Measurements from ENCODE around the gene LGI1. TPM values are rescaled to one million over a fixed set of nuclear protein-coding genes. Genes with fewer than 3 reads are reported as not detected.

Gene LGI1
- total and polyA plus RNA-seq, 2 of the 8 experiments (the other 6 are each of a cell fraction or from before 2014, with no cell fraction given), result 0.15 TPM; not detected in 1

DNA sequence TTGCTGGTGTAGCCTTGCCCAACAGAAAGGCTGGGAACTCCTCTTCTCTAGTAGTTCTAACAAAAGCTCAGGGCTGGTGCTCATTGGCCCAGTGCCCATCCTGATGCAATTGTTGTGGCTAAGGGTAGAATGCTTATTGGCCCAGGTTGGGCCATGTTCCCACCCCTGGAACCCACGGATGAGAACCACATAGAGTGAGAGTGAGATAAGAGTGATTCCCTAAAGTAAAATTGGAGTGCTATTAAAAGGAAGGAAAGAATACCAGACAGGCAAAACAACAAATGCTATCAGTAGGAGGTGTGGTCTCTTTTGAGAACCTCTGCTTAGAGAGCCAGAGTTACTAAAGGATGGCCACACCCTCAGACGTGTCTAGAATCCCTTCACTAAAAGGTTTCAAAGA, 49.2 kb downstream of the LGI1 start:
- no peaks in the 10 kb centered on the region for H4K20me1 ChIP-seq (replicated peaks in 1 of 2; ENCODE audit: control insufficient read depth in 1 of 2, insufficient read depth in 2 of 2, low read length in 2 of 2)
- no peak overlapping the region for H2AFZ ChIP-seq (ENCODE audit: low read length)
- no peak overlapping the region for H3K4me3 ChIP-seq (ENCODE audit: extremely low read depth in 1 of 4, insufficient read depth in 2 of 4, low read depth in 3 of 4, low read length in 4 of 4)
- no peak overlapping the region for H2BK120ac ChIP-seq (replicated peaks; ENCODE audit: low read depth, low read length)
- H4K91ac ChIP-seq (replicated peaks; ENCODE audit: insufficient read length, low read length), result no peak overlapping the region
- H4K5ac ChIP-seq (ENCODE audit: insufficient read length, low read depth, low read length), result no peak overlapping the region
- POLR2A ChIA-PET (ENCODE audit: partially characterized antibody), result no interaction called here
- CTCF ChIA-PET (ENCODE audit: partially characterized antibody), result interaction anchor here (0.6 to 7.9 kb wide), 7 partner anchors 9 to 129 kb away, joined by 3 to 89 read pairs (median 4); no protein-coding TSS in a partner anchor
- no peak overlapping the region for H3K27ac ChIP-seq (ENCODE audit: low read depth, low read length)
- H3K9me3 ChIP-seq (ENCODE audit: insufficient read depth in 2 of 2, low read depth in 1 of 2, low read length in 1 of 2), result no peaks in the 10 kb centered on the region
- H3K14ac ChIP-seq (ENCODE audit: insufficient read length), result no peak overlapping the region
- H3K9ac ChIP-seq (replicated peaks in 1 of 4; ENCODE audit: extremely low read depth in 1 of 4, low read depth in 3 of 4, low read length in 3 of 4), result no peak overlapping the region
- H3K23ac ChIP-seq (ENCODE audit: insufficient read length), result no peak overlapping the region
- no peaks in the 10 kb centered on the region for H3K79me2 ChIP-seq (ENCODE audit: control insufficient read depth in 1 of 2, insufficient read depth in 2 of 2, low read length in 2 of 2)
- H3K27me3 ChIP-seq (replicated peaks in 1 of 4; ENCODE audit: control insufficient read depth in 3 of 4, extremely low read depth in 1 of 4, insufficient read depth in 3 of 4, low read length in 3 of 4), result no peaks in the 10 kb centered on the region
- H2AK5ac ChIP-seq (ENCODE audit: low read depth, low read length), result no peak overlapping the region
- H3K79me1 ChIP-seq (ENCODE audit: low read depth, low read length), result no peaks in the 10 kb centered on the region
- H2BK15ac ChIP-seq (ENCODE audit: low read length), result no peak overlapping the region
- FAIRE-seq, result no peak
- no peak overlapping the region for H3K4me2 ChIP-seq (ENCODE audit: insufficient read depth in 1 of 2, low read depth in 2 of 2, low read length in 2 of 2)
- H2BK5ac ChIP-seq (ENCODE audit: low read depth, low read length), result no peak overlapping the region
- H2BK20ac ChIP-seq (ENCODE audit: low read length), result no peak overlapping the region
- no peak overlapping the region for H3K56ac ChIP-seq (replicated peaks; ENCODE audit: insufficient read length, low read depth, low read length)
- no peaks in the 10 kb centered on the region; the same call in 1 of the 2 replicates for H3K23me2 ChIP-seq (ENCODE audit: low read depth, low read length)
- H2BK12ac ChIP-seq (ENCODE audit: low read depth, low read length), result no peak overlapping the region
- no peak overlapping the region for H3K18ac ChIP-seq (ENCODE audit: extremely low read depth, low read length)
- no peak overlapping the region for H4K8ac ChIP-seq (ENCODE audit: extremely low read depth, insufficient read depth, low read length)
- no peaks in the 10 kb centered on the region; a peak in 2 of 7 replicates for H3K4me1 ChIP-seq (replicated peaks in 1 of 4; ENCODE audit: control insufficient read depth in 3 of 4, insufficient read depth in 4 of 4, low read length in 3 of 4)
- no peak for DNase-seq (ENCODE audit: low read depth in 1 of 2, low spot score in 2 of 2)
- WGBS, 2 experiments (ENCODE audit: extremely low coverage in 1 of 2, insufficient coverage in 1 of 2, insufficient read length in 1 of 2, insufficient replicate concordance in 2 of 2, low coverage in 1 of 2, low lambda C conversion rate in 2 of 2, missing lambda C conversion rate in 1 of 2), result 93% methylated on average over 2 of the region's 2 CpGs; no CpG with 5 or more reads in 1 of the 2 experiments
- no peak overlapping the region for H3K4ac ChIP-seq (replicated peaks; ENCODE audit: insufficient read length, low read depth, low read length)
- H3K36me3 ChIP-seq (ENCODE audit: control insufficient read depth in 2 of 4, insufficient read depth in 4 of 4, low read length in 3 of 4), result no peaks in the 10 kb centered on the region
- TF ChIP-seq NRF1 (IDR thresholded peaks at IDR 0.05; ENCODE audit: low read depth, low read length) (no peak), JUND (IDR thresholded peaks at IDR 0.05; ENCODE audit: low read length) (no peak), POLR2A (IDR thresholded peaks at IDR 0.05; ENCODE audit: control extremely low read depth in 1 of 2, low read depth in 2 of 2, low read length in 2 of 2) (no peak), NANOG (IDR thresholded peaks at IDR 0.05; ENCODE audit: insufficient read depth, low read depth, low read length, poor library complexity, severe bottlenecking) (no peak), CBX5 (IDR thresholded peaks at IDR 0.05; ENCODE audit: low read depth, low read length) (no peak), EGR1 (IDR thresholded peaks at IDR 0.05; ENCODE audit: borderline replicate concordance, low read depth, low read length) (no peak), HDAC6 (IDR thresholded peaks at IDR 0.05; ENCODE audit: low read depth, low read length) (no peak), ASH2L (IDR thresholded peaks at IDR 0.05; ENCODE audit: low read length) (no peak), POU5F1 (IDR thresholded peaks at IDR 0.05; ENCODE audit: low read depth, low read length) (no peak), POLR2AphosphoS5 (IDR thresholded peaks at IDR 0.05; ENCODE audit: low read depth, low read length) (no peak), CHD2 (IDR thresholded peaks at IDR 0.05; ENCODE audit: low read length) (no peak), SUZ12 (IDR thresholded peaks at IDR 0.05; ENCODE audit: low read length) (no peak), JUN (IDR thresholded peaks at IDR 0.05; ENCODE audit: low read depth, low read length) (no peak)
- TF ChIP-seq, protein P1, sequence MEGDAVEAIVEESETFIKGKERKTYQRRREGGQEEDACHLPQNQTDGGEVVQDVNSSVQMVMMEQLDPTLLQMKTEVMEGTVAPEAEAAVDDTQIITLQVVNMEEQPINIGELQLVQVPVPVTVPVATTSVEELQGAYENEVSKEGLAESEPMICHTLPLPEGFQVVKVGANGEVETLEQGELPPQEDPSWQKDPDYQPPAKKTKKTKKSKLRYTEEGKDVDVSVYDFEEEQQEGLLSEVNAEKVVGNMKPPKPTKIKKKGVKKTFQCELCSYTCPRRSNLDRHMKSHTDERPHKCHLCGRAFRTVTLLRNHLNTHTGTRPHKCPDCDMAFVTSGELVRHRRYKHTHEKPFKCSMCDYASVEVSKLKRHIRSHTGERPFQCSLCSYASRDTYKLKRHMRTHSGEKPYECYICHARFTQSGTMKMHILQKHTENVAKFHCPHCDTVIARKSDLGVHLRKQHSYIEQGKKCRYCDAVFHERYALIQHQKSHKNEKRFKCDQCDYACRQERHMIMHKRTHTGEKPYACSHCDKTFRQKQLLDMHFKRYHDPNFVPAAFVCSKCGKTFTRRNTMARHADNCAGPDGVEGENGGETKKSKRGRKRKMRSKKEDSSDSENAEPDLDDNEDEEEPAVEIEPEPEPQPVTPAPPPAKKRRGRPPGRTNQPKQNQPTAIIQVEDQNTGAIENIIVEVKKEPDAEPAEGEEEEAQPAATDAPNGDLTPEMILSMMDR (IDR thresholded peaks at IDR 0.05; ENCODE audit: control extremely low read depth in 1 of 3, insufficient read depth in 1 of 3, low read depth in 1 of 3, low read length in 3 of 3), result no peak
